H1 (cell line): ENCODE data around the gene ZNF566.

Source experiments
- ATF2 ChIP-seq: IDR thresholded peaks from 2 replicates; pipeline ENCODE4 v1.6.1; 2012; ENCODE audit warnings: low read length, inconsistent platforms
- BACH1 ChIP-seq: IDR thresholded peaks from 2 replicates; pipeline ENCODE4 v1.6.1; 2012; ENCODE audit warnings: low read length, improper control_type of control experiment
- HDAC6 ChIP-seq: IDR thresholded peaks from one replicate; pipeline ENCODE4 v1.7.1; 2012; ENCODE audit warnings: low read depth, mild to moderate bottlenecking, inconsistent platforms, low read length, moderate library complexity
- JUND ChIP-seq: IDR thresholded peaks from 2 replicates; pipeline ENCODE4 v1.6.1; 2011; ENCODE audit warnings: mild to moderate bottlenecking, improper control_type of control experiment, low read length
- KDM5A ChIP-seq: fragments of 200-600 bp; IDR thresholded peaks from 2 replicates; pipeline ENCODE4 v1.7.1; 2012; ENCODE audit warnings: mild to moderate bottlenecking, low read length, inconsistent platforms, mixed read lengths
- SIX5 ChIP-seq: IDR thresholded peaks from 2 replicates; pipeline ENCODE4 v1.6.1; 2011; ENCODE audit warnings: mild to moderate bottlenecking, low read depth, low read length
- SP2 ChIP-seq: IDR thresholded peaks from 2 replicates; pipeline ENCODE4 v1.6.1; 2012; ENCODE audit warnings: mild to moderate bottlenecking, low read length, inconsistent platforms
- SRF ChIP-seq: IDR thresholded peaks from 2 replicates; pipeline ENCODE4 v1.6.1; 2011; ENCODE audit warnings: mild to moderate bottlenecking, low read depth, low read length, moderate library complexity
- YY1 ChIP-seq: IDR thresholded peaks from 2 replicates; pipeline ENCODE4 v1.6.1; 2011; ENCODE audit warnings: low read depth, mild to moderate bottlenecking, low read length

DNA sequence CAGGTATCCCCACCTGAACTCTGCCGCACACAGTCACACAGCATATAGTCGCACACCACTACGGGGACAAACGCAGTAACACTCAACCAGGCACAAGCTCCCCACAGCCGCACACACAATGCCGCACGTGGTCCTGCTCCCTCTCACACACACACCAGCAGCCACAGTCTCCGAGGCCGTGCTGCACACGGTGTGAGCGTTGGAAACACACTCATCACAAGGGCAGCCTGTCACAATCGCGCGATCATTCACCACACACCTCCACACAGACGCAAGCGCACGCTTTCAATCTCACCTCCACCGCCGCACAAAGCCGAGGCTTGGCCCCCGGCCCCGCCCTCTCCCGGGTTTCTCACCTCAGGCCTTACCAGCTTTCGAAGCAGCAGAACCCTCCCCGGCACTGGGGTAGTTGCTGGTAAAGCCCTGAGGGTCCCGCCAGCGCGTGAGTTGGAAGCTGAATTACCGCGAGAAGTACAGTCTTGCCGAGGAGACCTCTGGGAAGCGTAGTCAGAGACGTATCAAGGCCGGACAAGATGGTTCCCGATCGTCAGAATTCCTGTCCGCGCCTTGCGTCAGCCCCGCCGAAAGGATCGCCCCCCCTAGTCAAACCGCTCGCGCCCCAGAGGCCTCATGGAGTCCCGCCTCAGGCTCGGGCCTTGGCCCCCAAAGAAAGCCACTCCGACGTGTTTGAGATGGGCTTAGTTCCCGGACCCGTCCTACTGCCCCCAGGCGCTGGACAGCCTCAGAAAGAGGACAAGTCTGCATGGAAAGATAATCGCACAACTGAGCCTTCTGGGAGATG lies at the start of gene ZNF566:
- TF ChIP-seq KDM5A (no peak), BACH1 (peak; percentile 38; the same call in 1 of the 2 replicates), SIX5 (peak; percentile 47), ATF2 (no peak), SRF (no peak), YY1 (peak; percentile 90), JUND (peak; percentile 8; the same call in 1 of the 2 replicates), SP2 (no peak), HDAC6 (no peak)
